Adipocyte (in vitro differentiated cells): ENCODE data around the gene ABCB9.
"Not testable (repeated sequence)": the region's sequence is repeated elsewhere in the genome, so short reads cannot be mapped to it uniquely, and the experiment has no call there.

Experiments
- DNase-seq: peaks from one replicate; pipeline ENCODE4 v3.0.0-alpha.2; 2015; ENCODE audit warnings: low read depth
- H3K27me3 ChIP-seq: replicated peaks from 2 replicates; pipeline ENCODE4 v1.7.0; 2013; ENCODE audit warnings: mild to moderate bottlenecking, low read length, moderate library complexity; ENCODE audit not compliant: control insufficient read depth, insufficient read depth
- H3K36me3 ChIP-seq: 2 replicates; pipeline ENCODE4 v1.7.0; 2013; ENCODE audit warnings: low read length, mild to moderate bottlenecking, moderate library complexity; ENCODE audit not compliant: control insufficient read depth, insufficient read depth, severe bottlenecking
- H3K4me1 ChIP-seq: 2 replicates; pipeline ENCODE4 v1.7.0; 2013; ENCODE audit warnings: mild to moderate bottlenecking, low read length, moderate library complexity; ENCODE audit not compliant: control insufficient read depth, insufficient read depth
- H3K4me3 ChIP-seq: 2 replicates; pipeline ENCODE4 v1.7.0; 2013; ENCODE audit warnings: mild to moderate bottlenecking, low read length, moderate library complexity
- H3K9ac ChIP-seq: 2 replicates; pipeline ENCODE4 v1.7.0; 2013; ENCODE audit warnings: mild to moderate bottlenecking, low read length, moderate library complexity
- H3K9me3 ChIP-seq: 2 replicates; pipeline ENCODE4 v1.7.0; 2013; ENCODE audit warnings: mild to moderate bottlenecking, low read length, moderate library complexity; ENCODE audit not compliant: control insufficient read depth

ABCB9 gene

DNA sequence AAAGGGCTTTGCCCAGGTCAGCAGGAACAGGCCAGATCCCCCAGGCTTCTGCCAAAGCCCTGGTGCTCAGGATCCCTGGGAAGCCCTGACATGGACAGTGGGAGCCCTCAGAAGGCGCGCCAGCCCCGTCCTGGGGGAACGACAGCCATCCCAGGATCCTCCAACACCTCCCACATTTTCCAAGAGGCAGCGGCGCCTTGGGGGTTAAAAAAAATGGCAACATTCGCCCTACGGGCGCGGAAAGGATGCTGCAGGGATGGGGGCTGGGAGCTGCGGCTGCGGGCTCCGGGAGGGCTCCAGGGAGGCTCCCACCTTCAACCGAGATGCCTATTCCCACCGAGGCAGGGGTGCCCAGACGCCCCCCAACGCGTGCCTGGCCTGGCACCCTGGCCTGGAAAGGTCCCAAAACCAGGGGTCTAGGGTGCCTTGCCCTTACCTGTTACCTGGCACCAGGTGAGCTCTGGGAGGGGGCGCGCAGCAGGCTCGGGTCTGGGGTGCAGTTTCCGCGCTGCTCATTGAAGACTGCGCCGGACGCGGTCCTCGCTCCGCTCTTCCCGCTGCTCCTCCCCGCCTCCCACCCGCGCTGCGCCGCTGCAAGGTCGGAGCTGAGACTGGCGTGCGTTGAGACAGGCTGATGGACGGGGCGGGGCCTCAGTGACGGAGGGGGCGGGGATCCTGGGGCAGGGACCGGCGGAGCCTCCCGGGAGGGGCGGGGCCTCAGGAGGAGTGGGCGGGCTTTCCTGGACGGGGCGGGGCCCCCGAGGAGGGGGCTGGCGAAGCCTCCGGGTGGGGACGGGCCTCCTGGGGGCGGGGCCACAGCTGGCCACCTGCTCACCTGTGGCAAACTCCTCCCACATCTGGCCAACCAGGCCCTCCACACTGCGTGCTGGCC is at the start of gene ABCB9:
ABCB9 (minus strand) TSS at position 613 of the 892 bp plus-strand sequence. CDS start 6,228 bp downstream, outside the sequence.
- Histone ChIP-seq H3K36me3 (no peaks in the 10 kb centered on the region), H3K9ac (peak within 1 kb of the TSS; percentile 82), H3K27me3 (no peaks in the 10 kb centered on the region), H3K9me3 (no peaks in the 10 kb centered on the region), H3K4me3 (peak within 1 kb of the TSS; percentile 88), H3K4me1 (peaks cover 22% of the 10 kb centered on the region)
- peak; percentile 97 for DNase-seq

DNA sequence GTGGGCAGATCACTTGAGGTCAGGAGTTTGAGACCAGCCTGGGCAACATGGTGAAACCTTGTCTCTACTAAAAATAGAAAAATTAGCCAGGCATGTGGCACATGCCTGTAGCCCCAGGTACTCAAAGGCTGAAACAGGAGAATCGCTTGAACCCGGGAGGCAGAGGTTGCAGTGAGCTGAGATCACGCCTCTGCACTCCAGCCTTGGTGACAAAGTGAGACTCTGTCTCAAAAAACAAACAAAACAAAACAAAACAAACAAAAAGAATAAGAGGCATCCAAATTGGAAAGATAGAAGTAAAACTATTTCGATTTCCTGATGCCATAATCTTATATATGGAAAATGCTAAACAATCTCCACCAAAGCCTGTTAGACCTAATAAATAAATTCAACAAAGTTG is 48.2 kb upstream of the ABCB9 start:
- H3K4me3 ChIP-seq, result not testable (repeated sequence)

DNA sequence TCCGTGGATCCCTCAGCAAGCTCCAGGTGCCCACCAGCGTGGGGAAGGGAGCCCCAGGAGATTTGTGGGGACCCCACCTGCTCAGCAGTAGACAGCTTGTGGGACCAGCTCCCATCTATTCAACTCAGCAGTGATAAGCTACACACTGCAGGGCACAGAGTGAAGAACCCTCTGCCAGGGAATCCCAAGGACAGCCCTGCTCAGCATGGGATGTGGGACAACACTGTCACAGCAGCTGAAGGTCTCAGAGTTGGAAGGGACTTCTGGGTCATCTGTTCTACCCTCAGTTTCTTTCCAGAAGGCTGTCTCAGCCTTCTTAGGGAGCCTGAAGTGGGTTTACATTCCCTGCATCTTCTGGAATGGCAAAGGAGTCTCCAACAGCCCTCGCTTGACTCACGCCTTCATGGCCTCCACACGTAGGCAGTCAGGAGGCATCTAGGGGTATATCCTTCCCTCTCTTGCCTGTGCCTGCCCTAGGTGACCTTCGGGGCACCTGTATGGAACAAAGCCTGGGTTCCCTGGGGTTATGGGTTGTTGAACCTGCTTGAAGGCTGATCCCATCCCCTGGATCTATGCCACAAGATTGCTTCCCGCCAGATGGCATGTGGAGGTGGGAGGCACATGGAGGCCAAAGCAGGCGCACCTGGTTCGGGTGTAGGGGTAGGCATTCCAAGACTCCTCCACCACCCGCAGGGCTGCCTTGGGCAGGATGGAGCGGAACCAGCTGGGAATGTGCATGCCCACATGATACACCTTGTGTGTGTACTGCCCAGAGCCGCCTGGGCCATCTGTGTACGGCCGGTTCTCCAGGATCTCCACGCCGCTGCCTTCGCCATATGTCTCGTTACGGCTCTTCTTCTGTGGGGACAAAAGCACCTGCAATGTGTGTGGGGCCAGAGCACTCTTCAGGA is 47.2 kb upstream of the ABCB9 start:
- Histone ChIP-seq H3K9me3 (no peaks in the 10 kb centered on the region), H3K27me3 (no peaks in the 10 kb centered on the region), H3K36me3 (peaks cover 2% of the 10 kb centered on the region), H3K4me3 (no peak overlapping the region), H3K9ac (no peak overlapping the region), H3K4me1 (no peaks in the 10 kb centered on the region)
- DNase-seq, result no peak

More for the DNA sequence above, 48.2 kb upstream of the ABCB9 start:
- not testable (repeated sequence) for DNase-seq, H3K9ac ChIP-seq, H3K27me3 ChIP-seq, H3K4me1 ChIP-seq, H3K9me3 ChIP-seq, H3K36me3 ChIP-seq

DNA sequence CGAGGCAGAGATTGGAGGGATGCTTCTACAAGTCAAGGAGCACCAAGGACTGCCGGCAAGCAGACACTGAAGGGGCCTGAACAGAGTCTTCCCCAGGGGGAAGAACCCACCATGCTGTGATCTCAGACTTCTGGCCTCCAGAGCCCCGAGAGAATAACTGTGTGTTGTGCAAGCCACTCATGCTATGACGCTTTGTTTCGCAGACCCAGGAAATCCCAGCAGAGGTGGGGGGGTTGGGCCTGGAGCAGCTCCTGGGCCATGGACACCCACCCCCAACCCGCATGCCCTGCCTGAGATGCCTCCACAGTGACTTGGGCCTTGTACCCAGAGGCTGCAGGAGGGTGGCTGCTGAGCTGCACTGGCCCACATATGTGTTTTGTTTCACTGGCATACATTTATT is 45.4 kb upstream of the ABCB9 start:
- Histone ChIP-seq H3K4me3 (no peak overlapping the region), H3K4me1 (no peaks in the 10 kb centered on the region), H3K9ac (no peak overlapping the region), H3K36me3 (peaks cover 7% of the 10 kb centered on the region), H3K9me3 (no peaks in the 10 kb centered on the region), H3K27me3 (no peaks in the 10 kb centered on the region)
- no peak for DNase-seq

DNA sequence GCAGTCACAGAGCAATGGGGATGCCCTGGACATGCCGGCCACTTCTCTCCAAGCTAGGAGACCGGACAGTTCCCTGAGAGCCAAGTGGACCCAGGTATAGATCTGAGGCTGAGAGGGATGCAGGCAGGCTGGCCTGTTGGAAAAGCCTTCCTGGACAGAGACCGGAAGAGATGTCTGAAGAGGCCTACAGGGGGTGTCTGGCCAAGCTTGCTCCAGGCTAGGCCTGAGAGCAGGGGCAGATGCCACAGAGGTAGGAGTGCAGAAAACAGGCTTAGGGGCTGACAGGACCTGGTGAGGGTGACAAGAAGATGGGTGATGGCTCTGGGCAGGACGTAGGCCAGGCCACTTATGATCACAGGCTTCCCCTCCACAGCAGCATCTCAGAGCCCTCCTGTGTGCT is 44.4 kb upstream of the ABCB9 start:
- H3K4me3 ChIP-seq, result no peak overlapping the region

DNA sequence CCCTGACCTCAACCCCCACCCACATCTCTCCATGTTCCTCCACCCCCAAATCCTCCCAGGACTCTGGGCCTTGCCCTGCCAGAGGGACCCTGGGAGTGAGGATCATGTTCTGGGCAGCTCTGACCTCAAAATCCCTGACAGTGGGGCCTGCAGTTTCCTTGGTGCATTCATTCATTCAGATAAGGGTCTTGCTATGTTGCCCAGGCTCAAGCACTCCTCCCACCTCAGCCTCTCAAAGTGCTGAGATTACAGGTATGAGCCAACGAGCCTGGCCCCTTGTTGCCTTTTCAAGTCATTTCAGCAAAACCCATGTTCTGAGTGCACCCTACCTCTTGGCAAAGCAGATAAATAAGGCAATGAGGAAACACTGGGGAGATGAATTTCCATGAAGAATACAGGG is 43.8 kb upstream of the ABCB9 start:
- DNase-seq, result no peak
- H3K9ac ChIP-seq, result no peak overlapping the region
- H3K27me3 ChIP-seq, result no peaks in the 10 kb centered on the region
- no peaks in the 10 kb centered on the region for H3K9me3 ChIP-seq
- H3K4me3 ChIP-seq, result no peak overlapping the region
- peaks cover 7% of the 10 kb centered on the region for H3K36me3 ChIP-seq
- H3K4me1 ChIP-seq, result no peaks in the 10 kb centered on the region

More for the DNA sequence above, 44.4 kb upstream of the ABCB9 start:
- Histone ChIP-seq H3K27me3 (no peaks in the 10 kb centered on the region), H3K4me1 (no peaks in the 10 kb centered on the region), H3K9me3 (no peaks in the 10 kb centered on the region), H3K36me3 (peaks cover 7% of the 10 kb centered on the region), H3K9ac (no peak overlapping the region)
- no peak for DNase-seq

DNA sequence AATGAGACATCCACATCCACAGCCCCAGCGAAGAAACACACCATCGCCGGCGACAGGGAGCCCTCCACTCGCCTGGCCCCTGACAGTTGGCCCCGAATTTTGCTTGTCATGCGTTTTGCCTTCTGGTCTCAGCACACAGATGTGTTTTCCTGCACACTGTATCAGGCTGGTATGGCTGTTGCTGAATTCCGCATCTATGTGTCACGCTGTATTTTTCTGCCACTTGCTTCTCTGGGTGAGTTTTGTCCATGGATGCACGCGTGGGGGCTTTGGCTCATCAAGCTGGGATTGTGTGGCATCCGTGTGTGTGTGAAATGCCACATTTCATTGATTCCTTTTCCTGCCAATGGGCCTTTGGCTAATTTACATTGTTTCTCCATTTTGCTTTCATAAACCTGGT is 40.7 kb upstream of the ABCB9 start:
- no peaks in the 10 kb centered on the region for H3K27me3 ChIP-seq
- H3K9ac ChIP-seq, result no peak overlapping the region
- H3K36me3 ChIP-seq, result peaks cover 15% of the 10 kb centered on the region
- H3K9me3 ChIP-seq, result no peaks in the 10 kb centered on the region
- DNase-seq, result peak; percentile 12
- no peak overlapping the region for H3K4me3 ChIP-seq
- H3K4me1 ChIP-seq, result no peaks in the 10 kb centered on the region

DNA sequence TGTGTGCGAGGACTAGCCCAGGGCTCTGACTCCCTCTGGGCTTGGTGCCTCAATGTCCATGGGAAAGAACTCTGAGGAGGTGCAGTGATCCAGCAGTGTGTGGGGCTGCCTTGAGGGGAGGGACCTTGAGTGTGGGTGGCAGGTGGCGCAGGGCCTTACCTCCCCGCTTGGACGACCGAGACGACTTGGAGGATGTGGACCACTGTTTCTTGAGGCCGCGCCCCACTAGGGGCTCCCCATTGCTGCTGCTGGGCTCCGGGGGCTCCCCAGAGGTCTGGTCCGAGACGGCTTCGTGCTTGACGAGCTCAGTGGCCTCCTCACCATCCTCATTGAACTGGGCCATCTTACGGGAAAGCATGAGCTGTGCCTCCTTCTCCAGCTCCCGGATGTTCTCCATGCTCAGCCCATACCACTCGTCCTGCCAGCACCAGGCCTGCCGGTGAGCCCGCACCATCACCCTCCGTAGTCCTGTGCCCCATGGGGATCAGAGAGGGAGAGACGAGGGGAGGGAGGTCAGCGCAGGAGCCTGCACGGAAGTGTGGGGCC is 38.9 kb upstream of the ABCB9 start:
- Histone ChIP-seq H3K36me3 (peaks cover 18% of the 10 kb centered on the region), H3K4me1 (no peaks in the 10 kb centered on the region), H3K27me3 (no peaks in the 10 kb centered on the region), H3K9ac (no peak overlapping the region), H3K9me3 (no peaks in the 10 kb centered on the region), H3K4me3 (no peak overlapping the region)
- DNase-seq, result no peak

DNA sequence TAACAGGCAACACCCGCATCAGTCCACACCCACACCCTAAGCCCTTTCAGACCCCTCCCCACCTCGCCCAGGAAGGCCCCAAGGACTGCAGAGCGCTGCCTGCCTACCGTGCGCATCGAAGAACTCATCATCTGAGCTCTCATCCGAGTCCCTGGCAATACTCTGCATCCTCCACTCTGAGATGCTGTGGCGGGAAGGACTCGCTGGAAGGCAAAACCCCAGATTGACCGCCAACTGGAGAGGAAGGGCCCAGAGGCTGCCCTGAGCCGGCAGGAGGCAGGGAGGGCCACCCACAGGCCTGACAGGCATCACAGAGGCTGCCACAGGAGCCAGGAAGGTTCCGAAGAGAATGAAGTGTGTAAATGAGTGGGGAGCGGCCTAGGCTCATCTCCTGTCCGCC is 38.0 kb upstream of the ABCB9 start:
- Histone ChIP-seq H3K9ac (no peak overlapping the region), H3K9me3 (no peaks in the 10 kb centered on the region), H3K4me3 (no peak overlapping the region), H3K36me3 (peaks cover 16% of the 10 kb centered on the region), H3K27me3 (no peaks in the 10 kb centered on the region), H3K4me1 (no peaks in the 10 kb centered on the region)
- no peak for DNase-seq

DNA sequence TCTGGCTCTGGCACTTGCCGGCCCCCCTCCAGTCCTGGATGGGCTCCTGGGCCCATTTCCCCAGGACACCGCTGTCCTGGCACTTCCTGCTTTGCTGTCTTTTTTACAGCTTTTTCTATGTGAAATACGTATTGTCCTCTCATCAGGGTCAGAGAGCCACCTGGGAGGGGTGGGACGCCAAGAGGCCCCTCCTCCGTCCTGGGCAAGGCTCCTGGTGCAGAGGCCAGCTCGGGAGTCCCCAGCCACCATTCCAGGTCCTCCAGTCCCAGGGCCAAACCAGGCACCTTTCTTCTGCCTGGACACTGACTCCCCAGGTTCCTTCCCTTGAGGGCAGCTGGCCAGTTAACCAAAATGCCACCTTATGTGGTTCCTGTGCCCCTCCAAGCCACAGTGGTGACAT is 37.0 kb upstream of the ABCB9 start:
- Histone ChIP-seq H3K4me3 (no peak overlapping the region), H3K27me3 (no peaks in the 10 kb centered on the region), H3K4me1 (peaks cover 2% of the 10 kb centered on the region), H3K36me3 (peaks cover 16% of the 10 kb centered on the region), H3K9me3 (no peaks in the 10 kb centered on the region), H3K9ac (no peak overlapping the region)
- no peak for DNase-seq

DNA sequence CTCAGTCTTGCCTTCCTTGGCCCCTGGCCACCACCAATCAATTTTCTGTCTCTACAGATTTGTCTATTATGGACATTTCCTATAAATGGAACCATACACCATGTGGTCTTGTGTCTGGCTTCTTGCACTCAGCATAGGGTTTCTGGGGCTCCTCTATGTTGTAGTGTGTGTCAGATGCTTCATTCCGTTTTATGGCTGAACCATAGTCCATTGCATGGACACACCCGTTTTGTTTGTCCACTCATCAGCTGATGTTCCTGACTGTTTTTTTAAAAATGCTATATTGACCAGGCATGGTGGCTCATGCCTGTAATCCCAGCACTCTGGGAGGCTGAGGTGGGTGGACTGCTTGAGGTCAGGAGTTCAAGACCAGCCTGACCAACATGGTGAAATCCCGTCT is 35.2 kb upstream of the ABCB9 start:
- DNase-seq, result no peak
- no peak overlapping the region for H3K9ac ChIP-seq
- H3K9me3 ChIP-seq, result no peaks in the 10 kb centered on the region
- H3K4me1 ChIP-seq, result peaks cover 20% of the 10 kb centered on the region
- no peak overlapping the region for H3K4me3 ChIP-seq
- no peaks in the 10 kb centered on the region for H3K27me3 ChIP-seq
- H3K36me3 ChIP-seq, result peaks cover 11% of the 10 kb centered on the region
